Muscle layer of duodenum (tissue), 2 donors: ENCODE results near the gene HYDIN.

ENCODE experiments used
- H3K27ac ChIP-seq: one replicate; pipeline ENCODE4 v1.7.0; 2013; ENCODE audit warnings: mild to moderate bottlenecking, low read length
- H3K27me3 ChIP-seq: one replicate; pipeline ENCODE4 v1.7.0; 2013; ENCODE audit warnings: low read depth, mild to moderate bottlenecking, control low read depth, low read length
- H3K36me3 ChIP-seq, 2 donors: one replicate each; pipeline ENCODE4 v1.7.0; 2013; ENCODE audit warnings: low read length in 2 of 2, control low read depth in 1 of 2, mild to moderate bottlenecking in 1 of 2; ENCODE audit not compliant: insufficient read depth in 2 of 2, control insufficient read depth in 1 of 2
- H3K4me1 ChIP-seq, 2 donors: one replicate each; pipeline ENCODE4 v1.7.0; 2013; ENCODE audit warnings: low read length in 2 of 2, mild to moderate bottlenecking in 2 of 2, control low read depth in 1 of 2, moderate library complexity in 1 of 2; ENCODE audit not compliant: insufficient read depth in 2 of 2, control insufficient read depth in 1 of 2
- H3K4me3 ChIP-seq, 2 donors: one replicate each; pipeline ENCODE4 v1.7.0; 2013; ENCODE audit warnings: low read length in 2 of 2, low read depth in 1 of 2, mild to moderate bottlenecking in 1 of 2
- H3K9me3 ChIP-seq, 2 donors: one replicate each; pipeline ENCODE4 v1.7.0; 2013; ENCODE audit warnings: low read length in 2 of 2, control low read depth in 1 of 2, mild to moderate bottlenecking in 1 of 2; ENCODE audit not compliant: control insufficient read depth in 1 of 2
- donor health status: healthy.

The HYDIN gene

GRCh38 chr16:70767377-70768202, 462.9 kb downstream of the HYDIN start:
- Histone ChIP-seq H3K27me3 (no peaks in the 10 kb centered on the region), H3K9me3 (no peaks in the 10 kb centered on the region), H3K4me1 (peaks cover 0 to 4% of the 10 kb centered on the region in 2 donors), H3K36me3 (peaks cover 10 to 38% of the 10 kb centered on the region in 2 donors), H3K4me3 (no peak overlapping the region), H3K27ac (no peak overlapping the region)

- Histone ChIP-seq H3K4me1 (peaks cover 0 to 4% of the 10 kb centered on the region in 2 donors), H3K27me3 (no peaks in the 10 kb centered on the region), H3K36me3 (peaks cover 5 to 33% of the 10 kb centered on the region in 2 donors), H3K4me3 (no peak overlapping the region), H3K27ac (no peak overlapping the region), H3K9me3 (no peaks in the 10 kb centered on the region)
These were observed 463.9 kb downstream of the HYDIN start for GRCh38 chr16:70766658-70767057.

DNA sequence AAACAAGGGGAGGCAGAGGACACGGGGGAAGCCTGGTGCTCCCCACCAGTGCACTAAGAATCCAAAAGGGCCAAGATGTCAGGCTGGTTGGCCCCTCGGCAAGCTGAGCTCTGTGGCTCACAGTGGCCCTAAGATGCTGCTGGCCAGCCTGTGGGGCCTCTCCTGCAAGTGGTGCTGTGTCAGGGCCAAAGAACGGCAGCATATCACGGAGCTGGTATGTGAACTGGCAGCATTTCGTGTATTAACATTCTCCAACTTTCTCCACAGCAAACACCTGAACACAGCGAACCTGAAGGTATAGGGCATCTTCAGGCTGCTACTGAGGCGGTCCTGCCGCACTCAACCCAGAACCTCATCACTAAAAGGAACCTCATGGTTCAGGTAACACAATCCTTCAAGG, 464.3 kb downstream of the HYDIN start:
- Histone ChIP-seq H3K4me3 (no peak overlapping the region), H3K9me3 (no peaks in the 10 kb centered on the region), H3K27me3 (no peaks in the 10 kb centered on the region), H3K36me3 (peaks cover 7 to 36% of the 10 kb centered on the region in 2 donors), H3K27ac (no peak overlapping the region), H3K4me1 (peaks cover 0 to 6% of the 10 kb centered on the region in 2 donors)

GRCh38 chr16:70765491-70765890, 465.0 kb downstream of the HYDIN start:
- no peaks in the 10 kb centered on the region for H3K9me3 ChIP-seq
- no peaks in the 10 kb centered on the region for H3K27me3 ChIP-seq
- peaks cover 0 to 3% of the 10 kb centered on the region in 2 donors for H3K4me1 ChIP-seq
- H3K36me3 ChIP-seq: peaks cover 11 to 38% of the 10 kb centered on the region in 2 donors
- no peak overlapping the region for H3K27ac ChIP-seq
- H3K4me3 ChIP-seq: no peak overlapping the region

- Histone ChIP-seq H3K36me3 (peaks cover 13 to 47% of the 10 kb centered on the region in 2 donors), H3K4me1 (peaks cover 0 to 7% of the 10 kb centered on the region in 2 donors), H3K27me3 (no peaks in the 10 kb centered on the region), H3K27ac (no peak overlapping the region), H3K4me3 (no peak overlapping the region), H3K9me3 (no peaks in the 10 kb centered on the region)
These were observed 465.9 kb downstream of the HYDIN start for GRCh38 chr16:70764632-70765031.

DNA sequence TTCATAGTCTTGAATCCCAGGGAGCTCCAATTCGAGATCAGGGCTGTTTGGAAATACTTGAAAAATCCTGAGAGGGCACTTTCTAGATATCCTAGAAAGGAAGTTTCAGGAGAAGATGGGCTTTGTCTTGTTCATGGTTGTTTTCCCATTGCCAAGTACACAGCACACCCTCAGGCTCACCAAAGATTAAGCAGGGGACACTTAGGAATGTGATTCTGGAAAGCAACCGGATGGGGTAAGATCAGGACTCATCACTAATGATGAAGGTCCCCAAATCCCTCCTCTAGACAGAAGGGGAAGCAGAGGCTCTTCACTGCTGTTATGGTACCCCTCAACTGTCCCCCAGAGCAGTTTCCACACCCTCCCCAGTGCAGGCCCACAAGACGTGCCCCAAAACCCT, 470.3 kb downstream of the HYDIN start:
- Histone ChIP-seq H3K27me3 (no peaks in the 10 kb centered on the region), H3K4me3 (no peak overlapping the region), H3K27ac (no peak overlapping the region), H3K36me3 (peaks cover 24 to 74% of the 10 kb centered on the region in 2 donors), H3K9me3 (no peaks in the 10 kb centered on the region), H3K4me1 (peaks cover 0 to 7% of the 10 kb centered on the region in 2 donors)

DNA sequence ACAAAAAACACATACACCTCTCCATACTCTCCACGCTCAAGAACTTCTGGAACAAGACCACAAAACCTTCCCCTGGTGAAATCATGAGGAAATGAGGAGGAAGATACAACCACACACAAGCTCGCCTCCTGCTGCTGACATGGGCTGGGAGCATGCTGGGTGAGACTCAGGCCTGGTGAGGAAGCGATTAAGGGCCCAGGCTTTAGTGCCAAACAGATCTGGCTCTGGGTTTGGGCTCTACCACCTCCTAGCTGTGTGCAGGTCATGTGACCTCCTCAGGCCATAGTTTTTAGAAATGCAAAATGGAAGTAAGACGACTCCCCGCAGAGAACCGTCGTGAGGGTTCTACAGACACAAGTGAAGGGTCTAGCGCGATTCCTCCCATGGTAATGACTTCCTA, 470.9 kb downstream of the HYDIN start:
- Histone ChIP-seq H3K27ac (no peak overlapping the region), H3K36me3 (peaks cover 24 to 74% of the 10 kb centered on the region in 2 donors)

DNA sequence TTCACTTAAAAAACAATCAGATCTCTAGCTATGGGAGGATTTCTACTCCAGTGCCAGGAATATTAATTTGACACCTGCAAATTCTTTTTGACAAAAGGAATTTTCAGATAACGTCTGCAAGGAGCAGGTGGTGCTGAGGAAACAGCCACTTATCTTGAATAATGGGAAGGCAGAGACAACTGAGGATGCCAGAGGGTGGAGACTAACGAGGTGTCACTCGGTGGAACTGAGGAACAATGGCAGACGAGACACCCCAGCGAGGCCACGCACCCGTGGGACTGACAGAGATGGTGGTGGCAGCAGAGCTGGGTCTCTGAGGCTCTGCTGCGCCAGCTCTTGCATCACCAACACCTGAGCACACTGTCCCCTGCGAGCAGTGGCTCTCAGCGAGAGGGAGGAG, 471.7 kb downstream of the HYDIN start:
- H3K36me3 ChIP-seq: peaks cover 24 to 74% of the 10 kb centered on the region in 2 donors
- no peaks in the 10 kb centered on the region for H3K27me3 ChIP-seq
- H3K4me3 ChIP-seq: no peak overlapping the region
- H3K9me3 ChIP-seq: no peaks in the 10 kb centered on the region
- H3K4me1 ChIP-seq: peaks cover 0 to 7% of the 10 kb centered on the region in 2 donors
- no peak overlapping the region for H3K27ac ChIP-seq

More for the DNA sequence above, 470.9 kb downstream of the HYDIN start:
- peaks cover 0 to 7% of the 10 kb centered on the region in 2 donors for H3K4me1 ChIP-seq
- H3K27me3 ChIP-seq: no peaks in the 10 kb centered on the region
- H3K4me3 ChIP-seq: no peak overlapping the region
- H3K9me3 ChIP-seq: no peaks in the 10 kb centered on the region
